ENCODE measurements around the gene NDUFAB1.
"Not testable (repeated sequence)": the region's sequence is repeated elsewhere in the genome, so short reads cannot be mapped to it uniquely, and the experiment has no call there.

NDUFAB1 gene

DNA sequence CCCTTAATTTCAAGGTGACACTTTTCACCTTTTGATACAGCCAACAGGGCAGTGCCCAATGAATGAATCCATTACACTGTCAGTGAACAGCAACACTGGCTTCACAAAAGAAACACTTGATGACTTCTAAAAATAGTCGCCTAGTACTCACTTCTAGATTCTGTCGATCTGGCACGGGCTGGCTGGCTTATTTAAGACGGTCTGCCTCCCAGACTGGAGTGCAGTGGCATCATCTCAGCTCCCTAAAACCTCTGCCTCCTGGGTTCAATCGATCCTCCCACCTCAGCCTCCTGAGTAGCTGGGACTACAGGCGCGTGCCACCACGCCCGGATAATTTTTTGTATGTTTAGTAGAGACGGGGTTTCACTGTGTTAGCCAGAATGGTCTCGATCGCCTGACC is 1.9 kb downstream of the NDUFAB1 start:
- H3K4me1 ChIP-seq = peaks cover 0 to 18% (median 14%) of the 10 kb centered on the region in 4 donors
- H3K27me3 ChIP-seq = no peaks in the 10 kb centered on the region
- no peaks in the 10 kb centered on the region for H3K9me3 ChIP-seq
- no peak for TF ChIP-seq CTCF (IDR thresholded peaks at IDR 0.05)
- H3K27ac ChIP-seq = no peak overlapping the region
- no peak for DNase-seq
- no peak overlapping the region for H3K4me3 ChIP-seq
- intact Hi-C loops (cut with DNase I; ENCODE audit: low total_unique reads) = no loop called here
- peaks cover 14 to 49% (median 31%) of the 10 kb centered on the region in 3 donors for H3K36me3 ChIP-seq

- no peak overlapping the region for H3K4me3 ChIP-seq
- H3K27me3 ChIP-seq = no peaks in the 10 kb centered on the region
- H3K27ac ChIP-seq = no peak overlapping the region
- H3K4me1 ChIP-seq = peaks cover 0 to 13% (median 11%) of the 10 kb centered on the region in 4 donors
- no peak for DNase-seq
- TF ChIP-seq CTCF (IDR thresholded peaks at IDR 0.05) = no peak
- intact Hi-C loops (cut with DNase I; ENCODE audit: low total_unique reads) = no loop called here
- H3K9me3 ChIP-seq = no peaks in the 10 kb centered on the region
- H3K36me3 ChIP-seq = peaks cover 38 to 88% (median 69%) of the 10 kb centered on the region in 3 donors
These were observed 5.9 kb downstream of the NDUFAB1 start for GRCh38 chr16:23590181-23590580.

DNA sequence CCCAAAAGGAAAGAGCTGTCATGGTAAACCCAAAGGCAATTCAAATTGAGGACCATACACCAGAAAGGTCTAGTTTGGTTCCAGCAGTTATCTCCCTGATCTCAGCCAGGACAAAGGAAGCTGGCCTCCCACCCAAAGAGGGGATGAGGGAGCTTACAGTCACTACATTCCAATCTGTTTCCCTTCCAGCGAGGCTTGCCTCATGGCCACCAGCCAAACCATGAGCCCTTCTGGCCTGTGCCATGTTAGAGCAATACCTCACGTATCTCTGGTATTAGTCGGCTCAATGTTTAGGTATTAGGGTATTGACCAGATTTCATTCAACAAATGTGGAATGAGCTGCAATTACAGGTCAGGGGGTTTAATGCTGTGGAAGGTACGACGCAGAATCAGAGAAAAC is 8.4 kb downstream of the NDUFAB1 start:
- TF ChIP-seq CTCF (IDR thresholded peaks at IDR 0.05) = no peak
- no peaks in the 10 kb centered on the region for H3K9me3 ChIP-seq
- no peak for DNase-seq
- no peak overlapping the region for H3K27ac ChIP-seq
- H3K36me3 ChIP-seq = peaks cover 52 to 99% (median 85%) of the 10 kb centered on the region in 3 donors
- no peaks in the 10 kb centered on the region for H3K27me3 ChIP-seq
- no peaks in the 10 kb centered on the region for H3K4me1 ChIP-seq
- H3K4me3 ChIP-seq = no peak overlapping the region
- intact Hi-C loops (cut with DNase I; ENCODE audit: low total_unique reads) = no loop called here

GRCh38 chr16:23584186-23585076 is 11.7 kb downstream of the NDUFAB1 start:
- H3K36me3 ChIP-seq = peaks cover 62 to 99% (median 74%) of the 10 kb centered on the region in 3 donors
- no peaks in the 10 kb centered on the region for H3K27me3 ChIP-seq
- H3K4me3 ChIP-seq = no peak overlapping the region
- H3K9me3 ChIP-seq = no peaks in the 10 kb centered on the region
- intact Hi-C loops (cut with DNase I; ENCODE audit: low total_unique reads) = no loop called here
- TF ChIP-seq CTCF (IDR thresholded peaks at IDR 0.05) = no peak
- no peak for DNase-seq
- H3K27ac ChIP-seq = no peak overlapping the region
- no peaks in the 10 kb centered on the region for H3K4me1 ChIP-seq

- peaks cover 66 to 96% (median 72%) of the 10 kb centered on the region in 3 donors for H3K36me3 ChIP-seq
- H3K27ac ChIP-seq; H3K27me3 ChIP-seq; H3K9me3 ChIP-seq; DNase-seq; intact Hi-C loops (cut with DNase I; ENCODE audit: low total_unique reads); H3K4me1 ChIP-seq; H3K4me3 ChIP-seq: not testable (repeated sequence)
These were observed 12.8 kb downstream of the NDUFAB1 start for GRCh38 chr16:23583271-23583670.

GRCh38 chr16:23581764-23582163 is 14.4 kb downstream of the NDUFAB1 start:
- DNase-seq = no peak
- Histone ChIP-seq H3K4me3 (no peak overlapping the region), H3K27ac (no peak overlapping the region), H3K36me3 (peaks cover 62 to 97% (median 72%) of the 10 kb centered on the region in 3 donors), H3K27me3 (no peaks in the 10 kb centered on the region), H3K9me3 (no peaks in the 10 kb centered on the region), H3K4me1 (no peaks in the 10 kb centered on the region)
- no peak for TF ChIP-seq CTCF (IDR thresholded peaks at IDR 0.05)
- intact Hi-C loops (cut with DNase I; ENCODE audit: low total_unique reads) = no loop called here

All from tibial artery (tissue), 4 donors.